HG02870 (cell line): Measurements from ENCODE around the gene TREH.
"Not testable (repeated sequence)": the region's sequence is repeated elsewhere in the genome, so short reads cannot be mapped to it uniquely, and the experiment has no call there.

Experiments used
- ATAC-seq: cut with Tn5 transposase; IDR thresholded peaks from one replicate; pipeline ENCODE4 v1.9.1; 2021; ENCODE audit warnings: mild to moderate bottlenecking, moderate library complexity; ENCODE audit not compliant: unreplicated experiment

Gene TREH

DNA sequence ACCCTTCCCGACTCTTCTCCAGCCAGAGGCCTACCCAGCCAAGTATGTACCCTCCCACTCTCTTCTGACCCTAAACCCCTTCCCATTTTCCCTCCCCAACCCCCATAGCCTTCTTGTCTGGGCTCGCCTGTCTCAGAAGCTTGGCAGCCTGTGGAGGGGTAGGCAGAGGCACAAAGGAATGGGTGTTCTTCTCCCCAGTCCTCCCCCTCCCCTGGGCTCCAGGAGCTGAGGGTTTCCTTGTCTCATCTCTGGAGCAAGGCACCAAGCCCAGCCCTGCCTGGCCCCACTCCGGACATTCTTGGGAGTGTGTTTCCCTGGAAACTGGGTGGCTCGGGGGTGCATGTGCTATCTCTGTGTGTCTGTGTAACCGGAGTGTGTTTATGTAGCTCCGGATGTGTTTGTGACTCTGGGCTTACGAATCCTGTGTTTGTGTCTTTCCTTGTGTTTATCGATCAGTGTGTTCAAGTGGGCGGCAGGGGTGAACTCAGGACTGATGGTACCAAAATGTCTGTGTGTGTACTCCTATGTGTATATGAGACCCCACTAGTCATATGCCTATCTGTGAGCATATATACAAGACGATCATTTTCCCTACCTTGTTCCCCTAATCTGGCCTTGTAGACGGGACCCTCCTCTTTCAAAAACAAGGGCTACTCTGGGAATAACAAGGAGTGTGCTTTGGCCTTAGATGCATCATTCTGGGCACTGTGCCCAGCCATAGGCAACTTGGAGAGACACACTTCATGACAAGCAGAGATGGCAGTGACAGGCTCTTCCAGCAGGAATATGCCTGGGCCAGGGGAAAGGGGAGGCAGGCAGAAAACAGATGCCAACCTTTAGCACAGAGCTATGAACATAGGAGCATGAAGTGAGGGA, 61.1 kb downstream of the TREH start:
- ATAC-seq = no peak

- ATAC-seq = no peak
Measured at GRCh38 chr11:118615976-118616371, 63.5 kb downstream of the TREH start.

- ATAC-seq = no peak
Measured at GRCh38 chr11:118615282-118615975, 64.0 kb downstream of the TREH start.

DNA sequence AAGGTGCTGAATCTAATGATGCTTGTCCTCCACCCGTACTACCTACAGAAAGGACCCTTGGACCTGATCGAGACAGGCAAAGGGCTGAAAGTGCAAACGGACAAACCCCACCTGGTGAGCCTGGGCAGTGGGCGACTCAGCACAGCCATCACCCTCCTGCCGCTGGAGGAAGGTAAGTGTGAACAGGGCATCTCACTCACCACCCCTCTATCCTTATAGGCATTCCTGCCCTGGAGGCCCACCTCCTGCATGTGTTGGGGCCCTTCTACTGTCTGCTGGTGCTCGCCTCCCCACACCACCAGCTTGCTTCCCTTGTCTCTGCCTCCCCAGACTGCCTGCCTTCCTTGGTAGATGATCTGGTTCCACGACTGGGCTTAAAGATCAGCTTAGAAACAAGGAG, 64.9 kb downstream of the TREH start:
- ATAC-seq = no peak

- no peak for ATAC-seq
Measured at GRCh38 chr11:118612378-118612777, 67.1 kb downstream of the TREH start.

- ATAC-seq = not testable (repeated sequence)
Measured at GRCh38 chr11:118611433-118611795, 68.0 kb downstream of the TREH start.

DNA sequence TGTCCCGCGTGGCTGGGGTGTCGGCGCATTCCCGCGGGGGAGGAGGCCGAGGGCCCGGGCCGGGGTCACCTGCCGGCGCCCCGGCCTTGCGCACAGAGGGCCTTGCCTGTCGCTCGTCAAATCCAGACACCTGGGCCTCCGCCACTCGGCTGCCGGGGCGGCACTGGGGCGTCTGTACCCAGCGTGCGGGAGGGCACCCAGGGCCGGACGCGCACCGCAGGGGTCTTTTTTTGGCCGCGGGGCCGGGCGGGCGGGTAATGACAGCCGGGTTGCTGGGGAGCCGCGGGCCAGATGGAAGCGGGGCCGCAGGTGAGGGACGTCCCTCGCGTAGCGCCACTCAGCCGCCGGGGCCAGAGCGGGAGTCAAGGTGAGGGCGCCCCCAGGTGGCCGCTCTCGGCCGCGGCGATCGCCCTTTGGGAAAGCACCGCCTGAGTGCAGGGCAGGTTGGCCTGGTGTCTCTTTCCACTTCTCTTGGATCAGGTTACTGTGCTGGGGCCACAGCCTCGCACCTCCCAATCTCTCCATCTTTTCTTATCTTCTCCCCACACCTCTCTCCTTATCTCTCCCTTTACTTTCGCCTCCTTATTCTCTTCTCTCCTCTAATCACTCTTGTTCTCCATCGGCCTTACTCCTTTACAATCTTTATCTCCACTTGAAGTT, 68.5 kb downstream of the TREH start:
- no peak for ATAC-seq

DNA sequence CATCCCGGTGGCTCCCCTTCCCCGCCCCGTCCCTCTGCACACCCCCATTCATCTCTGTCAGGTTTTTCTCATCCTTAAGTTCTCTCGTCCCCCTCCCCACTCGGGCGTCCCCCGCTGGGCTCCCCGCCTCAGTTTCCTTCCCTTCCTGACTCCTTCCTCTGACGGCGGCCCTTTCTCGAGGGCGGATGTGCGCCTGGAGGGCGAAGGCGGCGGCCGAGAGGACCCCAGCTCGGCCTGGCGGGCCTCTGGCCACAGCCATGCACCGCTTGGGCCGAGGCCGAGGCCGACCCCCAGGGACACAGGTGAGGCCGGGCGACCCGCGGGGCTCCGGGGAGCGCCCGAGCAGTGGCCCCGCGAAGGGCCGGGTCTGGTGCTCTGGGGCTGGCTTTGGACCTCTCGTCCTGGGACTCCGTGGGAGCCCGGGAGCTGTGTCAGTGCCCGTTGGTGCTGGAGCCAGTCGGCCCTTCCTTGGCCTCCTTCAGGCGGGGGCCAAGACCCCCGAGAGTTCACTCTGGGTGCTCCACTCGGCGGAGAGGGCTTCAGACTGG, 69.2 kb downstream of the TREH start:
- ATAC-seq = no peak

GRCh38 chr11:118609380-118610224, 69.8 kb downstream of the TREH start:
- no peak for ATAC-seq

GRCh38 chr11:118608360-118609227, 70.9 kb downstream of the TREH start:
- no peak for ATAC-seq

GRCh38 chr11:118607401-118608359, 71.8 kb downstream of the TREH start, which contains the start of gene PHLDB1:
TSS of gene PHLDB1 (plus strand) at chr11:118607615. CDS start at chr11:118613837, 6,222 bp downstream.
- no peak for ATAC-seq
